HG03064 (cell line): ENCODE data around the gene TRMT61A.

ENCODE experiments used
- ATAC-seq: cut with Tn5 transposase; IDR thresholded peaks from one replicate; pipeline ENCODE4 v1.9.1; 2021; ENCODE audit warnings: low read depth; ENCODE audit not compliant: unreplicated experiment

The TRMT61A gene

DNA sequence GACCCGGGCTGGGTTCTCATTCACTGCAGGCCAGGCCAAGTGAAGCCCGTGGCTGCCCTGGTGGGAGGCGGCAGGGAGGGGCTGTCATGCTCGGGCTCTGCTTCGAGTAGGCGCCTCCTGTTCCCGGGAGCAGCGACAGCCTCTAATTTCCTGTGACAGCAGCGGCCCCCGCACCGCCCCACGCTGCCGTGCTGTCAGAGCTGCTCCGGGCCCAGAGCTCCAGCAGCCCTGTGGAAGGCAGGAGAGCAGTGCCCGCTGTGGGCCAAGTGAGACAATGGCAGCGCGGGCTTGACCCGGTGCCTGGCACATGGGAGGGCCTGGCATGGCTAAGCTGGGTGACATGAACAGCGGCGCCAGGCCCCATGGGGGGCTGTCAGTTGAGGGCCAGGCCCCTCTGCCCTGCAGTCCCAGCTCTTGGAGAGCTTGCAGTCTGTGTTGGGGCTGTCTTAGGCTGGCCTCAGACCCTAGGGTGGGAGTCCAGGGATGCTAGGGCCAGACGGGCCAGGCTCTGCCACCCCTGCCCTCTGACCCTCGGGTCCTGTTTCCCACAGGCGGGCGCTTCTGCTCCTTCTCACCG, 5.1 kb downstream of the TRMT61A start:
- no peak for ATAC-seq

DNA sequence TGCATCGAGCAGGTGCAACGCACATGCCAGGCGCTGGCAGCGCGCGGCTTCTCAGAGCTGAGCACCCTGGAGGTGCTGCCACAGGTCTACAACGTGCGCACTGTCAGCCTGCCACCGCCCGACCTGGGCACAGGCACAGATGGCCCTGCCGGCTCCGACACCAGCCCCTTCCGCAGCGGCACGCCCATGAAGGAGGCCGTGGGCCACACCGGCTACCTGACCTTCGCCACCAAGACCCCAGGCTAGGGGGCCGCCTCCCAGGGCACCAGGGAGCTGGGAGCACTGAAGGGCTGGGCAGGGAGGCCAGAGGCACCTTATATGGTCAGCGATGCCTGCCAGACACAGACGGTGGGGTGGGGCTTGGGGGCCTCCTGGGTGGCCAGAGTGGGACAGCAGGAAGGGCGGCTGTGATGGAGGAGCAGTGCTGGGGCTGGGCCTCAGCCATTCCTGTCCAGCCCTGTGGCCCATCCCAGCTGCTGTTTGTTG, 5.6 kb downstream of the TRMT61A start:
- ATAC-seq, result no peak

GRCh38 chr14:103535081-103535890, 6.3 kb downstream of the TRMT61A start:
- no peak for ATAC-seq

DNA sequence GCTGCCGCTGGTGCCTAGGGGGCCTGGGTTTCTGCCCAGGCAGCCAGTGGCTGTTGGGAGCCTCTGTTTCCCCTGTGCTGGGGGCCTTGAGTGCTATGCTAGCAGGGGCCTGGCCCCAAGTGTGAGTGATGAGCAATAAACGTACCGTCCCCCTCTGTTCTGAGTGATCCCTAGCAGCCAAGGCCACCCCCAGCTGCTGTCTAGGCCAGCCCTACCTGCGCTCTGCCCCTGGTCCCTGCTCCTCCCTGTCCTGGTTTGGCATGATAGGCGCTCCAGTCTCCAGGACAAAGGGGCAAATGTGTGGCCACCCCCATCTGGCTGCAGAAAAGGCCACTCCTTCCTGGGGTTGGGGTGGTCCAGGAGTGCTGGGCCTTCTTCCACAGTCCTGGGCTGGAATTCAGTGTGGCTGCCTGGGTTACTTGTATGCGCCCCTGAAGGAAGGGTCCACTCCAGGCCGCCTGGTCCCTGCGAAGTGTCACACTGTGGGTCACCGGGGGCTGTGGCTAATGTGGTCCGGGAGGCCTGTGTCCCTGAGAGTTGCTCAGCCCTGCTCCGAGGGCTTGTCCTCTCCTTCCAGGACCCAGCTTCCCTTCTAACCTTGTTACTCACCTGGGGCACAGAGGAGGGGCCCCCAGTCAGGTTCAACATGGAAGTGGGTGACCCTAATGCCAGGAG, 7.0 kb downstream of the TRMT61A start:
- no peak for ATAC-seq

DNA sequence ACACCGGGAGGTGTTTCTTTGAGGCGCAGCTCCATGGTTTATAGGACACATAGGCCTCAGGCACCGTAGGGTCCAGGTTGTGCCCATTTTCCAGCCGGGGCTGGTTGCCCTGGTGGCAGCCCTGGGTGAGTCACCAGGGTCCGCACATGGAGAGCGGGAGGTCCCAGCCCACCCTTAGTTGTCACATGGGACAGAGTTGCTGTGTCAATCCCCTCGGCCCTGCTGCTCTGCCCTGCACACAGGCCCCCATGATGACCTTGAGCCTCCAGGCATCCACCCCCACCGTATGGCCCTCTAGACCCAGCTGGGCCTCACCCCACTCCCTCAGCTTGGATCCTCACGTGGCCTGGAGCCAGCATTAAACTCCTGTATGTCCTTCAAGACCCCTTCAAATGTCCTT, 7.7 kb downstream of the TRMT61A start:
- ATAC-seq, result no peak

DNA sequence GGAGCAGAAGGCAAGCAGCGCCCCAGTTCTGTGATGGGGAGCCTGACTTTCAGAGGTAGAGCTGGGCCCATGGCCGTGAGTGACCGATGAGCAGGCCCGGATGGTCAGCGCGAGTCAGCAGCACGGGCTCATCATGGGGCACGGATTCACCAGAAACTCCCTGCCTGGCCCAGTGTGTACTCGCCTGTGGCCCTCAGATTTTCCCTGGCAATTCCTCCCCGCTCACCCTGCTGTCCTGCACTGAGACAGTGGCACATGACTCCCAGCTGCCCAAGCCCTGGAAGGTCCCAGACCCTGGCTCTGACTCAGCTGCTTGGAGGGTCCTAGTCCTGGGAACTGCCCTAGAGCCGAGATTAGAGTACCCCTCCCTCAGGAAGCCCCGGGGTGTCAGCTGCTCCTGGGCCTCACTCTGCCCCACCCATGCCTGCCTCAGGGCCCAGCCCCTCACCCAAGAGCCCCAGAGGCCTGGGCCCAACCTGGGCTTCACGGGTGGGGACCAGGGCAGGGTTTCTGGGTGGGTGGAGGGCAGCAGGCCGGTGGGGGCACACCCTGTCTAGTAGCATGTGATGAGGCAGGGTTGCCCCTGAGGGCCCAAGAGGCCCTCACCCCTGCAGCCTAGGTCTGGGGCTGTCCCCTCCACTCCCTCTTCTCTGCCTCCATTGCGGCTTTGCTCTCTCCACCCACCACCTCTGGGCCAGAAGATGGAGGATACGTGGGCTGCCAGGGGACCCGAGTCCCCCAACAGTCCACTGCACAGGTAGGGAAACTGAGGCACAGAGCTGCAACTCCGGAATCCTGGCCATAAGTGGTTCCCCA, 8.4 kb downstream of the TRMT61A start:
- no peak for ATAC-seq

DNA sequence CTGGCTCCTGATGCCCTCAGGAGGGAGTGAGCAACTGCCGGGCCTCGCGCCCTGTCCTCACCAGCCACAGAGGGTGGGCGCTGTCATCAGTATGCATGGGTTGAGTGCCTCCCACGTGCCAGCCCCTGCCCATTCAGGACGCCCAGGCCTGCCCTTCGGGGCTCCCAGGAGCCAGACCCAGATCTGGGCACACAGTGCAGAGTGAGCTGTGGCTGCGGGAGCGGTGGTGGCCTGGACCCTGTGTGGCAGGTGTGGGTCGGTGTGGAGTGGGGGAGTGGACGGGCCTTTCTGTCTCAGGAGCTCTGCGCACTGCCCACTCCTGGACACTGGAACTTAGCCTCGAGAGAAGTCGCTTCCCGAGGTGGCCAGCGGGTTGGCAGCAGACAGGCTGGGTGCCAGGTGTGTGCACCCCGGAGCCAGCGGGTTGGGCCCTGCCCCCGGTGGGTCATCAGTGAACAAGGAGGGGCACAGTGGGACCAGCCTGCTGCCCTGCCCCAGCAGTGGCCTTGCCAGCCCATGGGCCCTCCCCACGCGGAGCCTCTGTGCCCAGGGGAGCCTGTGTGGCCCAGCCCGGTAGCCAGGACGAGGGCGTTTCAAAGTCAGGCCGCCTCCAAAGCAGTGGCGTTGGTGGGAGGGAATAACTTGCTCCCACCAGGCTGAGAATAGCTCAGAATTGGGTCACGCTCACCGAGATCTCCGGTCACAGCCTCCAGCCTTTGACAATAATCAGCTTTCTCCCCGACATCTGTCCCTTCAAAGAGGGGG, 9.5 kb downstream of the TRMT61A start:
- no peak for ATAC-seq

DNA sequence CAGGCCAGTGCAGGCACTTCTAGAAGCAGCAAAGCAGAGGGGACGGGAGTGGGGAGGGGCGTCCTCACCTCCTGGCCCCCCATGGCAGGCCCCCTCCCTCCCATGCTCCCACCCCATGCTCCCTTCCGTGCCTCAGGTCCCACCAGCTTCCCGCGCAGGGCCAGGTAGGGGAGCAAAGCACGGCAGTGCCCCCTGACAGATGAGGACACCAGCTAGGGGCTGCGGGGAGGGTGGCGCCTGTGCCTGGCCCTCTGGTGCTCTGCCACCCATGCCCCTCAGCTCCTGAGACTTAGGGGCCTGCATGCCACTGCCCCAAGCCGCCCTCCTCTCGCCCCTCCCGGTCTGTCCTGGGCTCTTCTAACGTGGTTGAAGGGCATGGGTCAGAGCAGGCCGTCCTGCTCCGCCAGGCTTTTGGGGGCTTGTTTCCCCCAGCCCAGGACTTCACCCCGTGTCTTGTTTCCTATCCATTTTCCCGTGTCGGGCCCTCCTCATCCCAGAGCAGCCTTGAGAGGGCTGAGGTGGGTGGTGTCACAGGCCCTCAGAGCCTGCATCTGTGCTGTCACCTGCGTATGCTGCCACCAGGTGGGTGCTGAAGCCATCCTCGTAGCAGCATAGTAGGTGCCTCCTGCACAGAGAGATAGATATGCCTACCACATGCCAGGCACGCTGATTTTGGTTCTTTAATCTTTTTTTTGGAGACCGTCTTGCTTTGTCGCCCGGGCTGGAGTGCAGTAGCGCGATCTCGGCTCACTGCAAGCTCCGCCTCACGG, 10.2 kb downstream of the TRMT61A start:
- ATAC-seq, result no peak

- no peak for ATAC-seq
These were observed 12.1 kb downstream of the TRMT61A start for GRCh38 chr14:103540821-103541708.

GRCh38 chr14:103541709-103542604, 13.0 kb downstream of the TRMT61A start:
- no peak for ATAC-seq

GRCh38 chr14:103542605-103543088, 13.7 kb downstream of the TRMT61A start:
- no peak for ATAC-seq

GRCh38 chr14:103543140-103543539, 14.1 kb downstream of the TRMT61A start:
- ATAC-seq, result no peak

- no peak for ATAC-seq
These were observed 14.9 kb downstream of the TRMT61A start for GRCh38 chr14:103543721-103544387.

DNA sequence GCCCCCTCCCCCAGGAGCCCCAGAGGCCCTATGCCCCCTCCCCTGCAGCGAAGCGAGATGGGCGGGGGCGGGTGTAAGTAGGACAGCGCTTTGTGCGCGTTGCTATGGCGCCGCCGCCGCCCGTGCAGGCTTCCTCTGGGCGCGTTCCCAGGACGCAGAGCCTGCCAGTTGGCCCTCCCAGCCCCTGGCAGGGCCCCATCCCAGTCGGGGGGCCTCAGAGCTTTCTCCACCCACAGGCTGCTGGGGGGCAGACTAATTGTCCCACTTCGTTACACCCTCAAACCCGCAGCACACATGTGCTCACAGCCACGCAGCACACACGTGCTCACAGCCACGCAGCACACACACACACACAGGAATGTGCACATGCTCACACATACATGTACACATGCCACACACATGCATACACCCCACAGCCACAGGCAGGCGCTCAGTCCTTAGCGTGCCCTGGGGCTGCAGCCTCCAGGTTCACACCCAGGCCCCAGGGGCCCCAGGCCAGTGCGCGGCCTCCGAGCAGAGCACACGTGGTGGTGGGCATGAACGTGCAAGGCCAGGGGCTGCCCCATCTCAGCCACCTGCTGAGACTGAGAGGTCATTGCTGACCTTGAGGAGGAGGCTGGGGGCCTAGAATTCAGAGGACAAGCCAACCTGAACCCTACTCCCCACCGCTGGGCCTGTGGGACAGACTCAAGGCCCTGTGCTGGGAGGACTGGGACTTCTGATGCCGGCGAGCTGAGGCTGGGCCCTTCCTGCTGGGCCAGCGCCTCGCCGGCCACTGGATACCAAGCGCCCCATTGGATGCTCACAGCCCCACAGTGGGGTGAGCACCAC, 15.6 kb downstream of the TRMT61A start:
- ATAC-seq, result no peak

GRCh38 chr14:103545219-103545914, 16.4 kb downstream of the TRMT61A start:
- ATAC-seq, result no peak
